Gastroesophageal sphincter (tissue), 3 donors: Measurements from ENCODE around the gene CD274.

ENCODE experiments used
- POLR2A ChIP-seq, 2 donors: fragments of 450-650 bp; IDR thresholded peaks; one replicate each; pipeline ENCODE4 v1.6.1; 2017; ENCODE audit warnings: antibody characterized with exemption in 2 of 2, mild to moderate bottlenecking in 2 of 2, moderate library complexity in 1 of 2
- TF ChIP-seq, protein P1 (sequence below), 4 experiments: fragments of 200-600 bp in 2 of 4; fragments of 450-650 bp in 2 of 4; sonication (generic) in 1 of 4; IDR thresholded peaks; one replicate each; pipeline ENCODE4 v1.5.1; 2017 to 2019; ENCODE audit warnings: antibody characterized with exemption in 4 of 4, mild to moderate bottlenecking in 2 of 4, moderate library complexity in 2 of 4

DNA sequence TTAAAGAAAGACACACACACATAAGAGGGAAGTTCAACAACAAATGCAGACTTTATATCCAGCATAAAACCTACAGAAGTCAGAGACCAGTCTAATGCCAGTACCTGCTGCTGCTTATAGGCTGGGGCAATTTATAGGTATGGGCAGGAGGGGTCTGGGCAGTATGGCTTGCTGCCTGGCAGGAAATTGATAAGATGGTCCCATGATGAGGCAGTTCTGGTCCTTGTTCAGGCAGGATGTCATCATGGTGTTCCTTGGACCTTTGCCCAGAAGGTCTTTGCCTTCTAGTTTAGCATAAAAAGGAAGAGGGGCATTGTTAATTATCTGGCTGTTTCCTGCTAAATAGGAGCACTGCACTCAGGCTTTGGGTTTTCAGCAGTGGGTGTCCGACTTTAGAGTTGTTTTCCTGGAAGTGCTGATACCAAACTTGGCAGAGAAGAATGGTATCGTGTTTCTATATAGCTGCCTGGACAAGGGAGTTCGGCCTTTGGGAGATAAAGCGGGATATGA lies 49.6 kb downstream of the CD274 start:
- TF ChIP-seq POLR2A (IDR thresholded peaks at IDR 0.05): no peak
- TF ChIP-seq, protein P1, sequence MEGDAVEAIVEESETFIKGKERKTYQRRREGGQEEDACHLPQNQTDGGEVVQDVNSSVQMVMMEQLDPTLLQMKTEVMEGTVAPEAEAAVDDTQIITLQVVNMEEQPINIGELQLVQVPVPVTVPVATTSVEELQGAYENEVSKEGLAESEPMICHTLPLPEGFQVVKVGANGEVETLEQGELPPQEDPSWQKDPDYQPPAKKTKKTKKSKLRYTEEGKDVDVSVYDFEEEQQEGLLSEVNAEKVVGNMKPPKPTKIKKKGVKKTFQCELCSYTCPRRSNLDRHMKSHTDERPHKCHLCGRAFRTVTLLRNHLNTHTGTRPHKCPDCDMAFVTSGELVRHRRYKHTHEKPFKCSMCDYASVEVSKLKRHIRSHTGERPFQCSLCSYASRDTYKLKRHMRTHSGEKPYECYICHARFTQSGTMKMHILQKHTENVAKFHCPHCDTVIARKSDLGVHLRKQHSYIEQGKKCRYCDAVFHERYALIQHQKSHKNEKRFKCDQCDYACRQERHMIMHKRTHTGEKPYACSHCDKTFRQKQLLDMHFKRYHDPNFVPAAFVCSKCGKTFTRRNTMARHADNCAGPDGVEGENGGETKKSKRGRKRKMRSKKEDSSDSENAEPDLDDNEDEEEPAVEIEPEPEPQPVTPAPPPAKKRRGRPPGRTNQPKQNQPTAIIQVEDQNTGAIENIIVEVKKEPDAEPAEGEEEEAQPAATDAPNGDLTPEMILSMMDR (IDR thresholded peaks at IDR 0.05): no peak
